ENCODE results near the gene EPHB4. TPM values are rescaled to one million over a fixed set of nuclear protein-coding genes. Genes with fewer than 3 reads are reported as not detected.

The EPHB4 gene
- total RNA-seq (2012; rRNA removed) (35.0 and 36.4 TPM in 2 replicates), polyA plus RNA-seq (2012; rRNA removed) (34.5 and 35.0 TPM in 2 replicates), Bru-seq, nascent RNA (percentile 56 among the genes with signal in this experiment), BruChase-seq, experiment 1, labeled RNA remaining after a 6-hour chase (percentile 76 among the genes with signal in this experiment), BruChase-seq, experiment 2, labeled RNA remaining after a 2-hour chase (percentile 69 among the genes with signal in this experiment)
- polyA plus RNA-seq (2012; cell fraction: cytosol; rRNA removed), result 21.0 and 41.2 TPM in 2 replicates
- 49.9 and 59.2 TPM in 2 replicates for polyA plus RNA-seq (2012; cell fraction: nucleus; rRNA removed; ENCODE audit: low replicate concordance)
- long read RNA-seq, full-length matches to known transcripts, result 4 of 56 reads
- long read RNA-seq, partial matches to known transcripts, result 35 of 56 reads
- long read RNA-seq, other reads (novel, unspliced or antisense), result 17 of 56 reads

GRCh38 chr7:100827330-100828226 is at the start of gene EPHB4:
TSS of gene EPHB4 (minus strand) at chr7:100827523. CDS start at chr7:100827030, 493 bp downstream.
- Histone ChIP-seq H3K9me1 (ENCODE audit: insufficient read depth, low read length) (no peaks in the 10 kb centered on the region), H3K27me3 (ENCODE audit: control insufficient read depth, insufficient read depth, low read length) (no peaks in the 10 kb centered on the region), H4K5ac (ENCODE audit: low read depth, low read length) (peak within 1 kb of the TSS; percentile 76), H4K8ac (ENCODE audit: low read depth in 2 of 2, low read length in 2 of 2) (peak within 1 kb of the TSS; percentile 68 to 91), H3K79me1 (ENCODE audit: low read depth in 1 of 2, low read length in 2 of 2) (peaks cover 7 to 45% of the 10 kb centered on the region in 2 experiments; a peak in 3 of 4 replicates), H2AK9ac (replicated peaks; ENCODE audit: low read depth, low read length, poor library complexity) (peak within 1 kb of the TSS; percentile 98), H3K18ac (ENCODE audit: low read depth, low read length) (peak within 1 kb of the TSS; percentile 30; the same call in 1 of the 2 replicates), H3K23ac (ENCODE audit: low read depth, low read length) (peak within 1 kb of the TSS; percentile 99), H3K4me2 (ENCODE audit: low read depth, low read length) (peak within 1 kb of the TSS; percentile 97), H4K91ac (ENCODE audit: insufficient read depth, low read depth, low read length) (peak within 1 kb of the TSS; percentile 64), H3K4ac (ENCODE audit: low read depth, low read length) (peak within 1 kb of the TSS; percentile 96), H4K20me1 (ENCODE audit: insufficient read depth, low read length) (peaks cover 30% of the 10 kb centered on the region), H3K36me3 (ENCODE audit: control insufficient read depth, insufficient read depth, low read length) (peaks cover 14% of the 10 kb centered on the region; the same call in 1 of the 2 replicates), H2BK5ac (ENCODE audit: low read depth, low read length, poor library complexity, severe bottlenecking) (peak within 1 kb of the TSS; percentile 70), H2BK15ac (ENCODE audit: low read depth, low read length) (no peak within 1 kb of the TSS), H2BK120ac (ENCODE audit: low read depth, low read length) (peak within 1 kb of the TSS; percentile 78), H3K14ac (replicated peaks; ENCODE audit: low read depth, low read length) (peak within 1 kb of the TSS; percentile 90), H2AK5ac (ENCODE audit: low read depth, low read length) (peak within 1 kb of the TSS; percentile 70; the same call in 1 of the 2 replicates), H3K27ac (ENCODE audit: insufficient read depth, low read length) (peak within 1 kb of the TSS; percentile 87), H3K56ac (ENCODE audit: extremely low read depth, insufficient read depth, low read length) (peak within 1 kb of the TSS; percentile 62), H3K4me1 (ENCODE audit: control insufficient read depth, insufficient read depth, low read length) (peaks cover 9% of the 10 kb centered on the region), H3K9me3 (ENCODE audit: control insufficient read depth, insufficient read depth, low read length) (no peaks in the 10 kb centered on the region), H3K4me3 (ENCODE audit: insufficient read depth, low read depth, low read length) (peak within 1 kb of the TSS; percentile 83), H2AFZ (replicated peaks; ENCODE audit: low read length, poor library complexity) (peak within 1 kb of the TSS; percentile 99), H2BK20ac (ENCODE audit: low read depth, low read length) (no peak within 1 kb of the TSS), H3K9ac (ENCODE audit: low read depth, low read length) (peak within 1 kb of the TSS; percentile 72)
- DNase-seq (peak; percentile 86), ATAC-seq (ENCODE audit: low read depth) (peak; percentile 91)
- ChIA-PET CTCF (interaction anchor here (0.5 to 2.0 kb wide), 9 partner anchors 20 to 286 kb away, joined by 3 to 6 read pairs (median 3); no protein-coding TSS in a partner anchor), POLR2A (ENCODE audit: unreplicated experiment) (interaction anchor here (0.6 to 0.7 kb wide), 6 partner anchors 8 to 679 kb away, joined by 3 to 7 read pairs (median 3); partner anchors contain the start of genes GPC2 and SLC12A9)
- dilution Hi-C loops (cut with HindIII; ENCODE audit: low sequenced_read_pairs, unreplicated experiment), result no loop called here
- intact Hi-C loops (cut with micrococcal nuclease), result loop anchor here (1.0 kb wide), 1 partner anchor 122 kb away; no protein-coding TSS in a partner anchor
- in situ Hi-C loops (cut with MboI; ENCODE audit: low sequenced_read_pairs), result loop anchor here (10.0 kb wide), 1 partner anchor 123 kb away; the partner anchor contains the start of gene POP7
- TF ChIP-seq CTCF (conservative IDR thresholded peaks at IDR 0.05; ENCODE audit: low read depth, low read length), result peak; percentile 52
- TF ChIP-seq SMC3 (IDR thresholded peaks at IDR 0.05; ENCODE audit: low read depth, low read length), result 0 out of 2 replicates have a peak, but pooled peaks have one; percentile 21
- TF ChIP-seq RAD21 (IDR thresholded peaks at IDR 0.05; ENCODE audit: low read length), result peak; percentile 35
- no peak for TF ChIP-seq NFE2L2 (IDR thresholded peaks at IDR 0.05; ENCODE audit: low read depth, low read length)
- peak; percentile 82; the same call in 1 of the 2 replicates for TF ChIP-seq MAZ (IDR thresholded peaks at IDR 0.05; ENCODE audit: borderline replicate concordance, low read depth, low read length)
- peak; percentile 41; the same call in 1 of the 2 replicates for TF ChIP-seq MXI1 (IDR thresholded peaks at IDR 0.05; ENCODE audit: borderline replicate concordance, low read depth, low read length)
- TF ChIP-seq BHLHE40 (IDR thresholded peaks at IDR 0.05; ENCODE audit: low read depth, low read length), result no peak
- no peak for TF ChIP-seq ELK1 (IDR thresholded peaks at IDR 0.05; ENCODE audit: borderline replicate concordance, low read depth, low read length)
- BruUV-seq (replicated peaks), result no TSS peak
- 0% methylated on average over 22 of the region's 80 CpGs; no CpG with 5 or more reads in 1 of the 2 experiments for WGBS, 2 experiments (ENCODE audit: extremely low coverage in 2 of 2, insufficient read length in 1 of 2)

Measured in IMR-90 (cell line).